NCI-H1436 treated with DMSO at 0.1 percent for 48 hours (cell line): Measurements from ENCODE around the gene LIMS3.
"Not testable (repeated sequence)": the region's sequence is repeated elsewhere in the genome, so short reads cannot be mapped to it uniquely, and the experiment has no call there.

Experiments
- DNase-seq: peaks from one replicate; lab custom pipeline; 2025; lab: John Stamatoyannopoulos, UW

LIMS3 gene

GRCh38 chr2:109927803-109928202 is 29.3 kb downstream of the LIMS3 start:
- not testable (repeated sequence) for DNase-seq

GRCh38 chr2:109929222-109929621 is 30.7 kb downstream of the LIMS3 start:
- DNase-seq = not testable (repeated sequence)

- not testable (repeated sequence) for DNase-seq
Measured at GRCh38 chr2:109936534-109936933, 38.0 kb downstream of the LIMS3 start.

- not testable (repeated sequence) for DNase-seq
Measured at GRCh38 chr2:109945362-109945761, 46.9 kb downstream of the LIMS3 start.

- not testable (repeated sequence) for DNase-seq
Measured at GRCh38 chr2:109947262-109947958, 48.9 kb downstream of the LIMS3 start.

GRCh38 chr2:109947959-109948520 is 49.6 kb downstream of the LIMS3 start:
- DNase-seq = not testable (repeated sequence)

GRCh38 chr2:109950146-109950843 is 51.8 kb downstream of the LIMS3 start:
- not testable (repeated sequence) for DNase-seq

GRCh38 chr2:109963942-109964341 is 65.5 kb downstream of the LIMS3 start:
- DNase-seq = not testable (repeated sequence)

GRCh38 chr2:109965482-109965881 is 67.0 kb downstream of the LIMS3 start:
- not testable (repeated sequence) for DNase-seq

GRCh38 chr2:109966107-109966736 is 67.7 kb downstream of the LIMS3 start:
- not testable (repeated sequence) for DNase-seq

- not testable (repeated sequence) for DNase-seq
Measured at GRCh38 chr2:109966858-109967257, 68.4 kb downstream of the LIMS3 start.

- not testable (repeated sequence) for DNase-seq
Measured at GRCh38 chr2:109969864-109970263, 71.4 kb downstream of the LIMS3 start.

- DNase-seq = not testable (repeated sequence)
Measured at GRCh38 chr2:109971710-109972109, 73.2 kb downstream of the LIMS3 start.
